ENCODE measurements around the gene AP1S3. TPM values are rescaled to one million over a fixed set of nuclear protein-coding genes. Genes with fewer than 3 reads are reported as not detected.
"Not testable (repeated sequence)": the region's sequence is repeated elsewhere in the genome, so short reads cannot be mapped to it uniquely, and the experiment has no call there.

The AP1S3 gene
- total RNA-seq, 4 donors from 2014 or later, result 0.23 to 4.6 (median 0.54) TPM; not detected in 1

- Histone ChIP-seq H3K9me3 (no peaks in the 10 kb centered on the region), H3K4me3 (no peak overlapping the region), H3K36me3 (no peaks in the 10 kb centered on the region), H3K27ac (no peak overlapping the region), H3K4me1 (no peaks in the 10 kb centered on the region), H3K27me3 (no peaks in the 10 kb centered on the region)
- ATAC-seq, result no peak
- TF ChIP-seq, protein P1, sequence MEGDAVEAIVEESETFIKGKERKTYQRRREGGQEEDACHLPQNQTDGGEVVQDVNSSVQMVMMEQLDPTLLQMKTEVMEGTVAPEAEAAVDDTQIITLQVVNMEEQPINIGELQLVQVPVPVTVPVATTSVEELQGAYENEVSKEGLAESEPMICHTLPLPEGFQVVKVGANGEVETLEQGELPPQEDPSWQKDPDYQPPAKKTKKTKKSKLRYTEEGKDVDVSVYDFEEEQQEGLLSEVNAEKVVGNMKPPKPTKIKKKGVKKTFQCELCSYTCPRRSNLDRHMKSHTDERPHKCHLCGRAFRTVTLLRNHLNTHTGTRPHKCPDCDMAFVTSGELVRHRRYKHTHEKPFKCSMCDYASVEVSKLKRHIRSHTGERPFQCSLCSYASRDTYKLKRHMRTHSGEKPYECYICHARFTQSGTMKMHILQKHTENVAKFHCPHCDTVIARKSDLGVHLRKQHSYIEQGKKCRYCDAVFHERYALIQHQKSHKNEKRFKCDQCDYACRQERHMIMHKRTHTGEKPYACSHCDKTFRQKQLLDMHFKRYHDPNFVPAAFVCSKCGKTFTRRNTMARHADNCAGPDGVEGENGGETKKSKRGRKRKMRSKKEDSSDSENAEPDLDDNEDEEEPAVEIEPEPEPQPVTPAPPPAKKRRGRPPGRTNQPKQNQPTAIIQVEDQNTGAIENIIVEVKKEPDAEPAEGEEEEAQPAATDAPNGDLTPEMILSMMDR (IDR thresholded peaks at IDR 0.05), result no peak
- TF ChIP-seq POLR2A (IDR thresholded peaks at IDR 0.05), result no peak
- no peak for TF ChIP-seq EP300 (IDR thresholded peaks at IDR 0.05)
- TF ChIP-seq POLR2AphosphoS5 (IDR thresholded peaks at IDR 0.05), result no peak
Observed at GRCh38 chr2:223767341-223767740, 70.0 kb downstream of the AP1S3 start.

DNA sequence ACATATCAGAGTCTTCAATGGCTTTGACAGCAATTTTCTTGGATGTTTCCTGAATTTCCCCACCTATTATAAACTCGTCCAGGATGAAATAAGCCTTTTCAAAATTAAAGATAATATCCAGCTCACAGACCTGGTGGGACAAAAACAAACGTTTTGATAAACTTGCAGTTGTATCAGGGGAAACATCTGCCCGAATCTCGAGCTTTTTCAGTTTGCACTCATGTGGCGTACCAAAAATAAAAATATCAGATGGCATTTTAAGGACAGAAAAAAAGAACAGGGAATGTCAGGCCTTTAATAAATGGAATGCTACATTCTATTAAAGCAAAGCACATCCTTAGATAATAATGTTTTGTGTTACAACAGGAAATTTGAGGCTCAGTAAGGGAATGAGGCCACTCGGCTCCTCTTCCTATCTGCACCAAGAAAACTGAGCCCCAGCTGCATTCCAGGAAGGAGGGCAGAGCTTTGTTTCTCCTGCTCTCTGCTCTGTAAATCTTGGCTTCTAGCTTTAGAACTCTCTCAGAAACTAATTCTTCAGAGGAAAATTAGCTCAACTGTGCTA, 72.1 kb downstream of the AP1S3 start:
- no peak for TF ChIP-seq POLR2A (IDR thresholded peaks at IDR 0.05)
- TF ChIP-seq POLR2AphosphoS5 (IDR thresholded peaks at IDR 0.05), result no peak
- TF ChIP-seq EP300 (IDR thresholded peaks at IDR 0.05), result no peak
- TF ChIP-seq, protein P1 (IDR thresholded peaks at IDR 0.05), result no peak
- H3K27ac ChIP-seq, result no peak overlapping the region
- H3K27me3 ChIP-seq, result no peaks in the 10 kb centered on the region
- 53 to 56% methylated on average over 5 to 6 of the region's 6 CpGs for WGBS, 2 donors (ENCODE audit: low coverage in 1 of 2)
- no peaks in the 10 kb centered on the region for H3K36me3 ChIP-seq
- no peak for ATAC-seq
- no peaks in the 10 kb centered on the region for H3K9me3 ChIP-seq
- H3K4me1 ChIP-seq, result no peaks in the 10 kb centered on the region
- no peak overlapping the region for H3K4me3 ChIP-seq

GRCh38 chr2:223764796-223765195, 72.6 kb downstream of the AP1S3 start:
- no peak for ATAC-seq
- no peaks in the 10 kb centered on the region for H3K9me3 ChIP-seq
- no peaks in the 10 kb centered on the region for H3K4me1 ChIP-seq
- TF ChIP-seq POLR2A (IDR thresholded peaks at IDR 0.05) (no peak), EP300 (IDR thresholded peaks at IDR 0.05) (no peak), POLR2AphosphoS5 (IDR thresholded peaks at IDR 0.05) (no peak)
- TF ChIP-seq, protein P1 (IDR thresholded peaks at IDR 0.05), result no peak
- no peak overlapping the region for H3K4me3 ChIP-seq
- no peaks in the 10 kb centered on the region for H3K27me3 ChIP-seq
- 89 to 100% methylated on average over 1 of the region's 1 CpG for WGBS, 2 donors (ENCODE audit: low coverage in 1 of 2)
- H3K36me3 ChIP-seq, result no peaks in the 10 kb centered on the region
- no peak overlapping the region for H3K27ac ChIP-seq

GRCh38 chr2:223762853-223763252, 74.5 kb downstream of the AP1S3 start:
- H3K27ac ChIP-seq, result no peak overlapping the region
- no peak for TF ChIP-seq POLR2AphosphoS5 (IDR thresholded peaks at IDR 0.05)
- TF ChIP-seq, protein P1 (IDR thresholded peaks at IDR 0.05), result no peak
- H3K36me3 ChIP-seq, result no peaks in the 10 kb centered on the region
- no peak for ATAC-seq
- H3K4me3 ChIP-seq, result no peak overlapping the region
- H3K4me1 ChIP-seq, result no peaks in the 10 kb centered on the region
- no peaks in the 10 kb centered on the region for H3K9me3 ChIP-seq
- 86% methylated on average over 1 of the region's 1 CpG; no CpG with 5 or more reads in 1 of the 2 donors for WGBS, 2 donors (ENCODE audit: low coverage in 1 of 2)
- H3K27me3 ChIP-seq, result no peaks in the 10 kb centered on the region

DNA sequence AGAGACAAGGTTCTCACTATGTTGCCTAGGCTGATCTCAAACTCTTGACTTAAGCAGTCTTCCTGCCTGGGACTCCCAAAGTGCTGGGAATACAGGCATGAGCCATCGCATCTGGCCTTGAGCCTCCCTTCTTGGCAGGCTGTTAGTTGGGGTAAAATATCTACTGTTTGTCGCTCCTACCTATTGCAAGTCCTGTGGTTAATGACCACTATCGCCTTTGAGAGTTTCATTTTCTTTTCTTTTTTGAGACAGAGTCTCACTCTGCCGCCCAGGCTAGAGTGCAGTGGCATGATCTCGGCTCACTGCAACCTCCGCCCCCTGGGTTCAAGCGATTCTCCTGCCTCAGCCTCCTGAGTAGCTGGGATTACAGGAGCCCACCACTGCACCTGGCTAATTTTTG, 75.6 kb downstream of the AP1S3 start:
- H3K4me1 ChIP-seq, H3K36me3 ChIP-seq, H3K27me3 ChIP-seq, ATAC-seq, H3K9me3 ChIP-seq, H3K27ac ChIP-seq, H3K4me3 ChIP-seq: not testable (repeated sequence)
- WGBS, 2 donors (ENCODE audit: low coverage in 1 of 2), result 95 to 97% methylated on average over 5 to 7 of the region's 7 CpGs
